K562 (cell line): ENCODE measurements around the gene MVB12B. TPM values are rescaled to one million over a fixed set of nuclear protein-coding genes. Genes with fewer than 3 reads are reported as not detected.

Experiments
- ASH1L ChIP-seq: fragments of 450-650 bp; IDR thresholded peaks from 2 replicates; pipeline ENCODE4 v1.6.1; 2018; ENCODE audit warnings: borderline replicate concordance, mild to moderate bottlenecking, low read depth; ENCODE audit not compliant: partially characterized antibody
- BRCA1 ChIP-seq, 2 experiments: fragments of 450-650 bp in 1 of 2; sonication (generic) in 1 of 2; formaldehyde crosslinking in 1 of 2; IDR thresholded peaks; 2 replicates each; pipeline versions ENCODE4 v1.5.0 to v1.6.1; 2017 to 2020; ENCODE audit warnings: mild to moderate bottlenecking in 1 of 2, missing genetic modification reagents in 1 of 2
- DIDO1 ChIP-seq: fragments of 450-650 bp; IDR thresholded peaks from 2 replicates; pipeline ENCODE4 v1.6.1; 2016; ENCODE audit warnings: low read depth, missing biosample characterization, missing genetic modification characterization
- ESRRB ChIP-seq: fragments of 250-450 bp; sonication (Bioruptor Pico); IDR thresholded peaks from 2 replicates; pipeline ENCODE4 v1.5.0; 2020; ENCODE audit warnings: mild to moderate bottlenecking, moderate library complexity, borderline replicate concordance
- FOXM1 ChIP-seq, 2 experiments: fragments of 450-650 bp in 1 of 2; sonication (generic) in 1 of 2; formaldehyde crosslinking in 1 of 2; IDR thresholded peaks; 2 replicates each; pipeline versions ENCODE4 v1.6.1 to v1.9.0; 2017 to 2022; ENCODE audit warnings: low read depth in 2 of 2, mild to moderate bottlenecking in 2 of 2, missing genetic modification reagents in 1 of 2, moderate library complexity in 1 of 2
- HMG20B ChIP-seq: fragments of 250-450 bp; sonication (Bioruptor Pico); IDR thresholded peaks from 2 replicates; pipeline ENCODE4 v1.5.0; 2021; ENCODE audit warnings: mild to moderate bottlenecking
- IRF2 ChIP-seq: sonication (generic); formaldehyde crosslinking; IDR thresholded peaks from 2 replicates; pipeline ENCODE4 v1.8.1; 2022; ENCODE audit warnings: mild to moderate bottlenecking, missing genetic modification reagents
- NR2F6 ChIP-seq: fragments of 450-650 bp; formaldehyde crosslinking; IDR thresholded peaks from 2 replicates; pipeline ENCODE4 v1.4.0; 2020; ENCODE audit warnings: mild to moderate bottlenecking
- SRSF9 ChIP-seq: fragments of 200-400 bp; formaldehyde crosslinking; IDR thresholded peaks from 2 replicates; pipeline ENCODE4 v1.6.1; 2017; ENCODE audit warnings: low read depth, low read length, borderline replicate concordance
- ZBED1 ChIP-seq: IDR thresholded peaks from 2 replicates; pipeline ENCODE4 v1.6.1; 2014
- ZBTB7A ChIP-seq: IDR thresholded peaks from 2 replicates; pipeline ENCODE4 v1.6.1; 2011; ENCODE audit warnings: low read depth, mild to moderate bottlenecking, low read length, moderate library complexity, borderline replicate concordance; ENCODE audit not compliant: control insufficient read depth
- ZNF444 ChIP-seq: fragments of 250-450 bp; sonication (Bioruptor Pico); IDR thresholded peaks from 2 replicates; pipeline ENCODE4 v1.4.0; 2020; ENCODE audit warnings: mild to moderate bottlenecking, moderate library complexity
- ZNF707 ChIP-seq: fragments of 250-450 bp; sonication (Bioruptor Pico); conservative IDR thresholded peaks from 2 replicates; pipeline ENCODE4 v1.8.0; 2022; ENCODE audit warnings: inconsistent platforms, mild to moderate bottlenecking, moderate library complexity
- ZNF79 ChIP-seq: fragments of 250-450 bp; sonication (Bioruptor Pico); IDR thresholded peaks from 2 replicates; pipeline ENCODE4 v1.4.0; 2020; ENCODE audit warnings: low read depth, mild to moderate bottlenecking, moderate library complexity
- polyA plus RNA-seq, 8 experiments: library from polyadenylated mRNA; depleted of rRNA in 4 of 8; stranded (reverse) in 5 of 8; unstranded in 3 of 8; fragments of >200 nt; fragmentation: Nextera tagmentation in 2 of 8; fragmentation: Illumina TruSeq in 1 of 8; extraction: Ambion mirVana in 2 of 8; extraction: Trizol in 1 of 8; gene quantifications; 2 replicates each; pipeline versions ENCODE4 v1.2.1 to v1.2.3, GENCODE V29; 2011 to 2014; ENCODE audit warnings: inconsistent platforms in 1 of 8, missing spikeins in 1 of 8
- total RNA-seq, 7 experiments: library from RNA; depleted of rRNA in 6 of 7; stranded (reverse); fragments of >200 nt in 6 of 7; fragmentation: Illumina TruSeq in 2 of 7; extraction: Trizol in 2 of 7; gene quantifications; 2 replicates each; pipeline versions ENCODE4 v1.2.1 to v1.2.3, GENCODE V29; 2011 to 2021; ENCODE audit warnings: low replicate concordance in 1 of 7
- TF ChIP-seq, protein P1 (sequence below), 2 experiments: fragments of 450-650 bp in 1 of 2; sonication (generic) in 1 of 2; formaldehyde crosslinking; conservative IDR thresholded peaks; 2 replicates each; pipeline versions ENCODE4 v1.4.0 to v1.8.1; 2020 to 2022; ENCODE audit warnings: mild to moderate bottlenecking in 1 of 2, missing genetic modification reagents in 1 of 2
- TF ChIP-seq, protein P2 (sequence below): fragments of 450-650 bp; IDR thresholded peaks from 2 replicates; pipeline ENCODE4 v1.6.1; 2016; ENCODE audit warnings: low read depth

The MVB12B gene
- total and polyA plus RNA-seq, 9 of the 15 experiments (the other 6 are each of a cell fraction or from before 2014, with no cell fraction given), result not detected

DNA sequence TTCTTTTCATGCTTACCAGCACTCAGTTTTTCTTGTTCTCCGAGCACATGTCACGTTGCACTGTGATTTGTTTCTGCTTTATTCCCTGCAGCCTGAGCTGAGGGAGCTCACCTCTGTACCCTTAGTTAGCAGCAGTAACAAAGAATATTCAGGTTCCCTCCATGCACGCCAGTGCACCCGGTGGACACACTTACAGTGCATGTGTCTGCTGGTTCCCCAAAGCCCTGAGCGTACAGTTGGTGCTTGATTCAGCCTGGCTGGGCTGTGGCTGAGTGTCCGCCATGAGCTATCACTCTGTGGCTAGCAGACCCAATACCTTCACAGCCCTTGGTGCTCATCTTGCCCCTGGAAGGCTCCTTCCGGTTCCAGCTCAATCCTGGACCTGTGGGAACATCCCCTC is 93.5 kb downstream of the MVB12B start (continued):
- no peak for TF ChIP-seq ESRRB
- no peak for TF ChIP-seq HMG20B (CRISPR knock-in tag)
- TF ChIP-seq ZNF707, result no peak
- no peak for TF ChIP-seq ZNF79 (CRISPR knock-in tag)
- no peak for TF ChIP-seq BRCA1 (IDR thresholded peaks at IDR 0.05)
- TF ChIP-seq BRCA1 (CRISPR knock-in tag; IDR thresholded peaks at IDR 0.05), result no peak
- TF ChIP-seq, protein P1, sequence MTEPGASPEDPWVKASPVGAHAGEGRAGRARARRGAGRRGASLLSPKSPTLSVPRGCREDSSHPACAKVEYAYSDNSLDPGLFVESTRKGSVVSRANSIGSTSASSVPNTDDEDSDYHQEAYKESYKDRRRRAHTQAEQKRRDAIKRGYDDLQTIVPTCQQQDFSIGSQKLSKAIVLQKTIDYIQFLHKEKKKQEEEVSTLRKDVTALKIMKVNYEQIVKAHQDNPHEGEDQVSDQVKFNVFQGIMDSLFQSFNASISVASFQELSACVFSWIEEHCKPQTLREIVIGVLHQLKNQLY (CRISPR knock-in tag; conservative IDR thresholded peaks at IDR 0.05), result no peak
- no peak for TF ChIP-seq ZNF444
- TF ChIP-seq ZBTB7A, result no peak
- TF ChIP-seq, protein P2, sequence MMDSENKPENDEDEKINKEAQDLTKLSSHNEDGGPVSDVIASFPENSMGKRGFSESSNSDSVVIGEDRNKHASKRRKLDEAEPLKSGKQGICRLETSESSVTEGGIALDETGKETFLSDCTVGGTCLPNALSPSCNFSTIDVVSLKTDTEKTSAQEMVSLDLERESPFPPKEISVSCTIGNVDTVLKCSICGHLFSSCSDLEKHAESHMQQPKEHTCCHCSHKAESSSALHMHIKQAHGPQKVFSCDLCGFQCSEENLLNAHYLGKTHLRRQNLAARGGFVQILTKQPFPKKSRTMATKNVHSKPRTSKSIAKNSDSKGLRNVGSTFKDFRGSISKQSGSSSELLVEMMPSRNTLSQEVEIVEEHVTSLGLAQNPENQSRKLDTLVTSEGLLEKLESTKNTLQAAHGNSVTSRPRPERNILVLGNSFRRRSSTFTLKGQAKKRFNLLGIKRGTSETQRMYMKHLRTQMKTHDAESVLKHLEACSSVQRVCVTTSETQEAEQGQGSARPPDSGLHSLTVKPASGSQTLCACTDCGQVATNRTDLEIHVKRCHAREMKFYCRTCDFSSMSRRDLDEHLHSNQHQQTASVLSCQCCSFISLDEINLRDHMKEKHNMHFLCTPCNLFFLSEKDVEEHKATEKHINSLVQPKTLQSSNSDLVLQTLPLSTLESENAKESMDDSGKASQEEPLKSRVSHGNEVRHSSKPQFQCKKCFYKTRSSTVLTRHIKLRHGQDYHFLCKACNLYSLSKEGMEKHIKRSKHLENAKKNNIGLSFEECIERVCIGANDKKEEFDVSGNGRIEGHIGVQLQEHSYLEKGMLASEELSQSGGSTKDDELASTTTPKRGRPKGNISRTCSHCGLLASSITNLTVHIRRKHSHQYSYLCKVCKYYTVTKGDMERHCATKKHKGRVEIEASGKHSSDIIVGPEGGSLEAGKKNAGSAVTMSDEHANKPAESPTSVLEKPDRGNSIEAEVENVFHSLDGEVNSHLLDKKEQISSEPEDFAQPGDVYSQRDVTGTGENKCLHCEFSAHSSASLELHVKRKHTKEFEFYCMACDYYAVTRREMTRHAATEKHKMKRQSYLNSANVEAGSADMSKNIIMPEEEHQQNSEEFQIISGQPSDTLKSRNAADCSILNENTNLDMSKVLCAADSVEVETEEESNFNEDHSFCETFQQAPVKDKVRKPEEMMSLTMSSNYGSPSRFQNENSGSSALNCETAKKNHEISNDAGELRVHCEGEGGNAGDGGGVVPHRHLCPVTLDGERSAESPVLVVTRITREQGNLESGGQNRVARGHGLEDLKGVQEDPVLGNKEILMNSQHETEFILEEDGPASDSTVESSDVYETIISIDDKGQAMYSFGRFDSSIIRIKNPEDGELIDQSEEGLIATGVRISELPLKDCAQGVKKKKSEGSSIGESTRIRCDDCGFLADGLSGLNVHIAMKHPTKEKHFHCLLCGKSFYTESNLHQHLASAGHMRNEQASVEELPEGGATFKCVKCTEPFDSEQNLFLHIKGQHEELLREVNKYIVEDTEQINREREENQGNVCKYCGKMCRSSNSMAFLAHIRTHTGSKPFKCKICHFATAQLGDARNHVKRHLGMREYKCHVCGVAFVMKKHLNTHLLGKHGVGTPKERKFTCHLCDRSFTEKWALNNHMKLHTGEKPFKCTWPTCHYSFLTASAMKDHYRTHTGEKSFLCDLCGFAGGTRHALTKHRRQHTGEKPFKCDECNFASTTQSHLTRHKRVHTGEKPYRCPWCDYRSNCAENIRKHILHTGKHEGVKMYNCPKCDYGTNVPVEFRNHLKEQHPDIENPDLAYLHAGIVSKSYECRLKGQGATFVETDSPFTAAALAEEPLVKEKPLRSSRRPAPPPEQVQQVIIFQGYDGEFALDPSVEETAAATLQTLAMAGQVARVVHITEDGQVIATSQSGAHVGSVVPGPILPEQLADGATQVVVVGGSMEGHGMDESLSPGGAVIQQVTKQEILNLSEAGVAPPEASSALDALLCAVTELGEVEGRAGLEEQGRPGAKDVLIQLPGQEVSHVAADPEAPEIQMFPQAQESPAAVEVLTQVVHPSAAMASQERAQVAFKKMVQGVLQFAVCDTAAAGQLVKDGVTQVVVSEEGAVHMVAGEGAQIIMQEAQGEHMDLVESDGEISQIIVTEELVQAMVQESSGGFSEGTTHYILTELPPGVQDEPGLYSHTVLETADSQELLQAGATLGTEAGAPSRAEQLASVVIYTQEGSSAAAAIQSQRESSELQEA, result no peak
- no peak for TF ChIP-seq ASH1L
- no peak for TF ChIP-seq IRF2 (CRISPR knock-in tag)
- no peak for TF ChIP-seq NR2F6 (CRISPR knock-in tag)
- TF ChIP-seq DIDO1 (tag), result no peak
- TF ChIP-seq SRSF9, result no peak
- no peak for TF ChIP-seq FOXM1 (IDR thresholded peaks at IDR 0.05; ENCODE audit: low read depth)
- TF ChIP-seq FOXM1 (CRISPR knock-in tag; IDR thresholded peaks at IDR 0.05; ENCODE audit: low read depth), result no peak
- TF ChIP-seq ZBED1, result no peak
